ENCODE measurements around the gene ARHGDIB. TPM values are rescaled to one million over a fixed set of nuclear protein-coding genes. Genes with fewer than 3 reads are reported as not detected.

Gene ARHGDIB
- total RNA-seq, 2 donors from 2014 or later, result 199 to 223 TPM

- DNase-seq (ENCODE audit: low spot score) (no peak), ATAC-seq (ENCODE audit: insufficient number of reproducible peaks, low FRiP score, low read depth) (no peak)
- Histone ChIP-seq H3K4me3 (peak overlapping the region; percentile 50), H3K27ac (peak overlapping the region; percentile 55 to 60), H3K4me1 (ENCODE audit: control insufficient read depth in 1 of 2, low read depth in 2 of 2) (peaks cover 23 to 63% of the 10 kb centered on the region in 2 donors), H3K36me3 (no peaks in the 10 kb centered on the region), H3K27me3 (replicated peaks; ENCODE audit: insufficient read depth) (no peaks in the 10 kb centered on the region), H3K9me3 (no peaks in the 10 kb centered on the region)
- TF ChIP-seq CTCF (IDR thresholded peaks at IDR 0.05), result no peak
These were observed 2.9 kb downstream of the ARHGDIB start for GRCh38 chr12:14958361-14959125.

GRCh38 chr12:14957551-14958168 lies 3.7 kb downstream of the ARHGDIB start:
- Histone ChIP-seq H3K4me1 (ENCODE audit: control insufficient read depth in 1 of 2, low read depth in 2 of 2) (peaks cover 23 to 69% of the 10 kb centered on the region in 2 donors), H3K4me3 (peak overlapping the region; percentile 50), H3K27me3 (replicated peaks; ENCODE audit: insufficient read depth) (no peaks in the 10 kb centered on the region), H3K27ac (peak overlapping the region; percentile 55 to 60), H3K36me3 (no peaks in the 10 kb centered on the region), H3K9me3 (no peaks in the 10 kb centered on the region)
- no peak for ATAC-seq (ENCODE audit: insufficient number of reproducible peaks, low FRiP score, low read depth)
- no peak for TF ChIP-seq CTCF (IDR thresholded peaks at IDR 0.05)
- no peak for DNase-seq (ENCODE audit: low spot score)

- Histone ChIP-seq H3K4me3 (peak overlapping the region; percentile 50), H3K36me3 (no peaks in the 10 kb centered on the region), H3K4me1 (ENCODE audit: control insufficient read depth in 1 of 2, low read depth in 2 of 2) (peaks cover 25 to 73% of the 10 kb centered on the region in 2 donors), H3K9me3 (no peaks in the 10 kb centered on the region), H3K27ac (peak overlapping the region; percentile 12 to 60), H3K27me3 (replicated peaks; ENCODE audit: insufficient read depth) (no peaks in the 10 kb centered on the region)
- TF ChIP-seq CTCF (IDR thresholded peaks at IDR 0.05), result no peak
- ATAC-seq (ENCODE audit: insufficient number of reproducible peaks, low FRiP score, low read depth) (no peak), DNase-seq (ENCODE audit: low spot score) (no peak)
These were observed 4.5 kb downstream of the ARHGDIB start for GRCh38 chr12:14956905-14957304.

- DNase-seq (ENCODE audit: low spot score) (no peak), ATAC-seq (ENCODE audit: insufficient number of reproducible peaks, low FRiP score, low read depth) (no peak)
- peaks cover 32 to 73% of the 10 kb centered on the region in 2 donors for H3K4me1 ChIP-seq (ENCODE audit: control insufficient read depth in 1 of 2, low read depth in 2 of 2)
- no peaks in the 10 kb centered on the region for H3K36me3 ChIP-seq
- peak overlapping the region; percentile 7 for H3K4me3 ChIP-seq
- H3K27ac ChIP-seq, result peak overlapping the region; percentile 12 to 60
- H3K27me3 ChIP-seq (replicated peaks; ENCODE audit: insufficient read depth), result no peaks in the 10 kb centered on the region
- no peaks in the 10 kb centered on the region for H3K9me3 ChIP-seq
- no peak for TF ChIP-seq CTCF (IDR thresholded peaks at IDR 0.05)
These were observed 5.1 kb downstream of the ARHGDIB start for GRCh38 chr12:14956024-14956891.

GRCh38 chr12:14954269-14954668 lies 7.1 kb downstream of the ARHGDIB start:
- peak overlapping the region in 1 of 2 donors; percentile 83 for H3K27ac ChIP-seq

More at GRCh38 chr12:14954269-14954668, 7.1 kb downstream of the ARHGDIB start:
- Histone ChIP-seq H3K4me3 (no peak overlapping the region), H3K4me1 (ENCODE audit: control insufficient read depth in 1 of 2, low read depth in 2 of 2) (peaks cover 37 to 72% of the 10 kb centered on the region in 2 donors), H3K9me3 (no peaks in the 10 kb centered on the region), H3K27me3 (replicated peaks; ENCODE audit: insufficient read depth) (no peaks in the 10 kb centered on the region), H3K36me3 (no peaks in the 10 kb centered on the region)
- TF ChIP-seq CTCF (IDR thresholded peaks at IDR 0.05), result no peak
- no peak for ATAC-seq (ENCODE audit: insufficient number of reproducible peaks, low FRiP score, low read depth)
- DNase-seq (ENCODE audit: low spot score), result no peak

All from thoracic aorta (tissue), 2 donors.